ENCODE results near the gene PPP2R1A.

DNA sequence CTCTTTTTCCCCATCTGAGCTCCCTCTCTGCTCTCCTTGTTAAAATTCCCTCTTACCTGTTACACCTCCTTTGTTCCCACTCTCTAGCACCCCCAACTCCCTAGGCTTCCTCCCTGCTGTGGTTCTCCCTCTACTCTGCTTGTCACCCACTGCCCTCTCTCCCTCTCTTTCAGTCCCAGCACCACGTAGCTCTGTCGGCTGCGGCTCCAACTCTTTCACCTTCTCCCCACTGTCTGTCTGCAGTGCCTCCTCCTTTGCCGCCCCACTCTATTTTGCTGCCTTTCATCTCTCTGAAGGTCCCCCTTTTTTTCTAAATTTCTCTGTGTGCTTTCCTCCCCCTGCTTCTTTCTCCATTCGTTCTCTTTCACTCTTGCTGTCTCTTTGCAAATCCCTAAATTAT is 19.5 kb upstream of the PPP2R1A start:
- TF ChIP-seq GATA3 (IDR thresholded peaks at IDR 0.05; ENCODE audit: low read depth, low read length) (no peak), GATA2 (IDR thresholded peaks at IDR 0.05; ENCODE audit: low read depth, low read length) (no peak)
